Kidney epithelial cell (primary cell): ENCODE measurements around the gene RGS7. TPM values are rescaled to one million over a fixed set of nuclear protein-coding genes. Genes with fewer than 3 reads are reported as not detected.

Experiments used
- DNase-seq: peaks from one replicate; pipeline ENCODE4 v3.0.0-alpha.2; 2010; ENCODE audit warnings: low read depth
- H3K27me3 ChIP-seq: 2 replicates; pipeline ENCODE4 v1.6.0; 2011; ENCODE audit warnings: low read length; ENCODE audit not compliant: control insufficient read depth, insufficient read depth
- H3K36me3 ChIP-seq: 2 replicates; pipeline ENCODE4 v1.5.1; 2011; ENCODE audit warnings: low read length; ENCODE audit not compliant: control insufficient read depth, insufficient read depth
- H3K4me3 ChIP-seq: 2 replicates; pipeline ENCODE4 v1.5.1; 2011; ENCODE audit warnings: low read depth, mild to moderate bottlenecking, control low read depth, low read length
- CTCF ChIP-seq: IDR thresholded peaks from 2 replicates; pipeline ENCODE4 v1.5.1; 2011; ENCODE audit warnings: mild to moderate bottlenecking, moderate library complexity, low read length, control low read depth, inconsistent platforms; ENCODE audit not compliant: insufficient read depth, poor library complexity, severe bottlenecking
- total RNA-seq: library from RNA; depleted of rRNA; stranded (reverse); fragments of >200 nt; gene quantifications from 2 replicates; pipeline ENCODE4 v1.2.3, GENCODE V29; 2015

RGS7 gene
- total RNA-seq, 1 donor from 2014 or later: 1.5 TPM

- TF ChIP-seq CTCF: no peak
- DNase-seq: no peak
Measured at GRCh38 chr1:240804475-240804874, 552.5 kb downstream of the RGS7 start.

GRCh38 chr1:240803151-240803550 is 553.9 kb downstream of the RGS7 start:
- Histone ChIP-seq H3K27me3 (no peaks in the 10 kb centered on the region), H3K36me3 (no peaks in the 10 kb centered on the region), H3K4me3 (no peak overlapping the region)
- DNase-seq: peak; percentile 35
- no peak for TF ChIP-seq CTCF

More at GRCh38 chr1:240804475-240804874, 552.5 kb downstream of the RGS7 start:
- H3K4me3 ChIP-seq: no peak overlapping the region
- H3K36me3 ChIP-seq: no peaks in the 10 kb centered on the region
- no peaks in the 10 kb centered on the region for H3K27me3 ChIP-seq

GRCh38 chr1:240802271-240802670 is 554.7 kb downstream of the RGS7 start:
- DNase-seq: no peak
- no peak for TF ChIP-seq CTCF
- Histone ChIP-seq H3K4me3 (no peak overlapping the region), H3K36me3 (no peaks in the 10 kb centered on the region), H3K27me3 (no peaks in the 10 kb centered on the region)

GRCh38 chr1:240801442-240801841 is 555.6 kb downstream of the RGS7 start:
- no peak overlapping the region for H3K4me3 ChIP-seq
- H3K36me3 ChIP-seq: no peaks in the 10 kb centered on the region
- H3K27me3 ChIP-seq: no peaks in the 10 kb centered on the region
- no peak for TF ChIP-seq CTCF
- DNase-seq: no peak

GRCh38 chr1:240800291-240800690 is 556.7 kb downstream of the RGS7 start:
- Histone ChIP-seq H3K27me3 (no peaks in the 10 kb centered on the region), H3K36me3 (no peaks in the 10 kb centered on the region), H3K4me3 (no peak overlapping the region)
- DNase-seq: no peak
- TF ChIP-seq CTCF: no peak

GRCh38 chr1:240797050-240797449 is 560.0 kb downstream of the RGS7 start:
- Histone ChIP-seq H3K4me3 (no peak overlapping the region), H3K36me3 (no peaks in the 10 kb centered on the region), H3K27me3 (no peaks in the 10 kb centered on the region)
- no peak for TF ChIP-seq CTCF
- peak; percentile 39 for DNase-seq
